BE2C (cell line): Measurements from ENCODE around the gene ADAMTSL2.

Experiments used
- DNase-seq: peaks from one replicate; pipeline ENCODE4 v3.0.0-alpha.2; 2020
- H3K27me3 ChIP-seq: fragments of 250-450 bp; sonication (Bioruptor Pico); 2 replicates; pipeline ENCODE4 v1.5.1; 2020; ENCODE audit warnings: mild to moderate bottlenecking
- H3K36me3 ChIP-seq: fragments of 250-450 bp; sonication (Bioruptor Pico); 2 replicates; pipeline ENCODE4 v1.5.1; 2020; ENCODE audit warnings: mild to moderate bottlenecking
- H3K4me1 ChIP-seq: fragments of 250-450 bp; sonication (Bioruptor Pico); 2 replicates; pipeline ENCODE4 v1.5.1; 2020
- H3K4me3 ChIP-seq: 2 replicates; pipeline ENCODE4 v1.5.1; 2011; ENCODE audit warnings: low read depth, low read length
- H3K9me3 ChIP-seq: fragments of 250-450 bp; sonication (Bioruptor Pico); 2 replicates; pipeline ENCODE4 v1.5.1; 2020
- TF ChIP-seq, protein P1 (sequence below): IDR thresholded peaks from 2 replicates; pipeline ENCODE4 v1.5.1; 2012; ENCODE audit warnings: mild to moderate bottlenecking, low read depth, low read length

ADAMTSL2 gene

DNA sequence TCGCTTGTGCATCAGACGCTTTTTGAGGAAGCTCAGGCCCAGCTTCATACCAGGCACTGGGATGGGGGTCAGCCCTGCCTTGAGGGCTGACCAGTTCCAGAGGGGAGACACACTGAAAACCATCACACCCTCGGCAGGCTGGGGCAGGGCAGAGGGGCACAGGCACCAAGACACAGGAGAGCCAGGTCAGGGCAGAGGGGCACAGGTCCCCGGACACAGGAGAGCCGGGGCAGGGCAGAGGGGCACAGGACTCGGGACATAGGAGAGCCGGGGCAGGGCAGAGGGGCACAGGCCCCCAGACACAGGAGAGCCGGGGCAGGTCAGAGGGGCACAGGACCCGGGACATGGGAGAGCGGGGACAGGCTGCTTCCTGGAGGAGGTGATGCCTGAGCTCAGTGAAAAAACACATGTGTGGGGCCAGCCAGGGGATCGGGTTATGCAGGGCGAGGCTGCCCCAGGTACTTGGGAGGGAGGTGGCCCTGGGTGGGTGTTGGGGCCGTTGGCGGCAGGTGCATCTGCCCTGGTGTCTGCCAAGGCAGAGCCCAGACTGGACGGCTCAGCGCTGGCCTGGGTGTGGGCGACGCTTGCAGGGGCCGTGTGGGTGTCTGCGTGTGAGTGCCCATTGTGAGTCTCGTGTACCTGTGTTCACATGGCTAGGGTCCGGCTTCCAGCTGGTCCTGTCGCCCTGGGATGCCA, 40.5 kb upstream of the ADAMTSL2 start:
- H3K4me3 ChIP-seq, result no peak overlapping the region
- no peaks in the 10 kb centered on the region for H3K36me3 ChIP-seq
- H3K27me3 ChIP-seq, result no peaks in the 10 kb centered on the region
- H3K9me3 ChIP-seq, result no peaks in the 10 kb centered on the region
- DNase-seq, result no peak
- peaks cover 13% of the 10 kb centered on the region for H3K4me1 ChIP-seq
- TF ChIP-seq, protein P1, sequence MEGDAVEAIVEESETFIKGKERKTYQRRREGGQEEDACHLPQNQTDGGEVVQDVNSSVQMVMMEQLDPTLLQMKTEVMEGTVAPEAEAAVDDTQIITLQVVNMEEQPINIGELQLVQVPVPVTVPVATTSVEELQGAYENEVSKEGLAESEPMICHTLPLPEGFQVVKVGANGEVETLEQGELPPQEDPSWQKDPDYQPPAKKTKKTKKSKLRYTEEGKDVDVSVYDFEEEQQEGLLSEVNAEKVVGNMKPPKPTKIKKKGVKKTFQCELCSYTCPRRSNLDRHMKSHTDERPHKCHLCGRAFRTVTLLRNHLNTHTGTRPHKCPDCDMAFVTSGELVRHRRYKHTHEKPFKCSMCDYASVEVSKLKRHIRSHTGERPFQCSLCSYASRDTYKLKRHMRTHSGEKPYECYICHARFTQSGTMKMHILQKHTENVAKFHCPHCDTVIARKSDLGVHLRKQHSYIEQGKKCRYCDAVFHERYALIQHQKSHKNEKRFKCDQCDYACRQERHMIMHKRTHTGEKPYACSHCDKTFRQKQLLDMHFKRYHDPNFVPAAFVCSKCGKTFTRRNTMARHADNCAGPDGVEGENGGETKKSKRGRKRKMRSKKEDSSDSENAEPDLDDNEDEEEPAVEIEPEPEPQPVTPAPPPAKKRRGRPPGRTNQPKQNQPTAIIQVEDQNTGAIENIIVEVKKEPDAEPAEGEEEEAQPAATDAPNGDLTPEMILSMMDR, result no peak

DNA sequence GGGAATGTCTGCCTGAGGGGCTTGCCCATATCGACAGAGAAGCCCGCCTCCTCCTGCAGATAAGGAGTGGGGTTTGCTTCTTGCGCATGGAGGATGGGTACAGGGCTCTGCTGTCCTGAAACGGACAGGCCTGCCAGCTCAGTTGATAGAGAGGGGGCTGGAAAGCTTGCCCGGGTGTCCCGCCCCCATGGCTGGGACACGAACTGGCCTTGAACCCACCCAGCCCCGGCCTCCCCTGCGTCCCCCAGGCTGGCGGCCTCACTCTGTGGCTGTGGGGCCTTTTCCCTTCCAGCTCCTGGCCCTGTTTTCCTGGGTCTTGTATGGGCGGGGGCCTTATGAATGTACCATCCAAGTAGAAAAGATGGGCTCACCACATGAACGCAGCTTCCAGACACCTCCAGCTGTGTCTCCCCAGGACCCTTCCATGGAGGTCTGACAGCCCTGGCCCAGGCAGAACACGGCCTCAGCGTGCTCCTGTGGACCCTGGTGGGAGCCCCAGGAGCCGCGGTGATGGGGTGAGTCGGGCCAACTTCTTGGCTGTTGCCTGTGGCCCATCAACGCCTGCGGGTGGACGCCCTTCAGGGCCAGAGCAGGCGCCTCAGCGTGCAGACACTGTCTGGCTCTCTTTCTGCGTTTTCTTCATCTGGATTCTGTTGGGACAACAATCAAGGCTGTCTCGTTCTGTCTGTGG, 39.7 kb upstream of the ADAMTSL2 start:
- no peaks in the 10 kb centered on the region for H3K9me3 ChIP-seq
- no peaks in the 10 kb centered on the region for H3K27me3 ChIP-seq
- TF ChIP-seq, protein P1, result no peak
- DNase-seq, result no peak
- H3K36me3 ChIP-seq, result no peaks in the 10 kb centered on the region
- H3K4me1 ChIP-seq, result peaks cover 13% of the 10 kb centered on the region
- no peak overlapping the region for H3K4me3 ChIP-seq

DNA sequence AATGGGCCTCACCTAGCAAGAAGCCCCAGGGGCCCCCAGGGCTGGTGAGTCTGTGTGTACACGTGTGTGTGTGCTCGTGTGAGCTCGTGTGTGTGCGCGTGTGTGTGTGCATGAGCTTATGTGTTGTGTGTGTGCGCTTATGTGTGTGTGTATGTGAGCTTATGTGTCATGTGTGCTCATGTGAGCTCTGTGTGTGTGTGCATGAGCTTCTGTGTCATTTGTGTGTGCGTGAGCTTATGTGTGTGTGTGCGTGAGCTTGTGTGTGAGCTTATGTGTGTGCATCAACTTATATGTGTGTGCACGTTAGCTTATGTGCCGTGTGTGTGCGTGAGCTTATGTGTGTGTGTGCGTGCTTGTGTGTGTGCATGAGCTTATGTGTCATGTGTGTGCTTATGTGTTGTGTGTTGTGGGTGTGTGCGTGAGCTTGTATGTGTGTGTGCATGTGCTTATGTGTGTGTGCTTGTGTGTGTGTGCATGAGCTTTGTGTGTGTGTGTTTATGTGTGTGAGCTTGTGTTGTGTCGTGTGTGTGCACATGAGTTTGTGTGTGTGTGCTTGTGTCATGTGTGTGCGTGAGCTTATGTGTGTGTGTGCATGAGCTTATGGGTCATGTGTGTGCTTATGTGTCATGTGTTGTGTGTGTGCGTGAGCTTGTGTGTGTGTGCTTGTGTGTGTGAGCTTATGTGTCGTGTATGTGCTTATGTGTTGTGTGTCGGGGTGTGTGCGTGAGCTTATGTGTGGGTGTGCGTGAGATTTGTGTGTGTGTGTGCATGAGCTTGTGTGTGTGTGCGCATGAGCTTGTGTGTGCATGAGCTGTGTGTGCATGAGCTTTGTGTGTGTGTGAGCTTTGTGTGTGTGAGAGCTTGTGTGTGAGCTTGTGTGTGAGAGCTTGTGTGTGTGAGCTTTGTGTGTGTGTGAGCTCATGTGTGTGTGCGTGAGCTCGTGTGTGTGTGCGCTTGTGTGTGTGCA, 38.9 kb upstream of the ADAMTSL2 start:
- no peak for DNase-seq
- Histone ChIP-seq H3K9me3 (no peaks in the 10 kb centered on the region), H3K27me3 (no peaks in the 10 kb centered on the region), H3K4me3 (no peak overlapping the region), H3K4me1 (peaks cover 13% of the 10 kb centered on the region), H3K36me3 (no peaks in the 10 kb centered on the region)
- TF ChIP-seq, protein P1, result no peak

DNA sequence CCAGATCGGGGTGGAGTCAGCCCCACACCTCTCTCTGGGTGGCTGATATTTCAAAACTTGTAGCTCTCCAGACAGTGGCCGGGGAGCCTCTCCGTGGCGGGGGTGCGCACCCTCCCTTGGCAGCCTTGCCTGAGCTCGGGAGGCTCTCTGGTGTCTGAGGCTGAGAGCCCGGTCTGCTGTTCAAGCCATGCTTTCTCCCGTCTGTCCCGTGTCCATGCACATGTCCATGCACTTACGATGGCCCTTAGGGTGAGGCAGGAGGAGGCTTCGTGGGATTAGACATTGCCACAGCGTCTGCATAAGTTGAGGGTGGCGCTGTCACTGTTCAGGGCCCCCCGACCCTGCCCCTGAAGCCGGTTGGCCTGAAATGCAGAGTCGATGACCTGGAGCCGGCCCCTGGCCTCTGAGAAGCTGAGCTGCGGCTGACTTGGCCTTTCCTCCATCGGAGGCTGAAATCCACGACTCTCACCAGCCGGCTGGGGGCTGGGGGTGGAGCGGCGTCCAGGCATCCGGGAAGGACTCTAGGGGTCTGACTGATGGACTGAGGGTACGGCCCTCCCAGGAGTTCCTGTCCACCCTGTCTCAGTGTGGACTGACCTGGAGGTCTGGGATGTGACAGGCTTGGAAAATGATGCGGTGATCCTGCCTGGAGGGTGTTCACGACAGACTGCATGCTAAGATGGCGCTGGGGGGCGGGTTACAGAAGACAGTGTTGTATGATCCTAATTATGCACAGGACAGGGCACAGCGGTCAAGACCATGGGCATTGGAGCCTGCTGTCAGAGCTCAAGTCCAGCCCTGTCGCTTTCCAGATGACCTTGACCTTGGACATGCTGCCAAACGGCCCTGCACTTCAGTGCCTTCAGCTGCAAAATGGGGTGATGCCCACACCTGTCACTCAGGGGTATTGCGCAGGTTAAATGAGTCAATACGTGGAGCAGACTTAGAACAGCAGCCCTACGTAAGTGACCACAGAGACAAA, 37.4 kb upstream of the ADAMTSL2 start:
- Histone ChIP-seq H3K36me3 (no peaks in the 10 kb centered on the region), H3K4me1 (peaks cover 11% of the 10 kb centered on the region), H3K27me3 (no peaks in the 10 kb centered on the region), H3K4me3 (no peak overlapping the region), H3K9me3 (peaks cover 4% of the 10 kb centered on the region)
- TF ChIP-seq, protein P1, result no peak
- no peak for DNase-seq

DNA sequence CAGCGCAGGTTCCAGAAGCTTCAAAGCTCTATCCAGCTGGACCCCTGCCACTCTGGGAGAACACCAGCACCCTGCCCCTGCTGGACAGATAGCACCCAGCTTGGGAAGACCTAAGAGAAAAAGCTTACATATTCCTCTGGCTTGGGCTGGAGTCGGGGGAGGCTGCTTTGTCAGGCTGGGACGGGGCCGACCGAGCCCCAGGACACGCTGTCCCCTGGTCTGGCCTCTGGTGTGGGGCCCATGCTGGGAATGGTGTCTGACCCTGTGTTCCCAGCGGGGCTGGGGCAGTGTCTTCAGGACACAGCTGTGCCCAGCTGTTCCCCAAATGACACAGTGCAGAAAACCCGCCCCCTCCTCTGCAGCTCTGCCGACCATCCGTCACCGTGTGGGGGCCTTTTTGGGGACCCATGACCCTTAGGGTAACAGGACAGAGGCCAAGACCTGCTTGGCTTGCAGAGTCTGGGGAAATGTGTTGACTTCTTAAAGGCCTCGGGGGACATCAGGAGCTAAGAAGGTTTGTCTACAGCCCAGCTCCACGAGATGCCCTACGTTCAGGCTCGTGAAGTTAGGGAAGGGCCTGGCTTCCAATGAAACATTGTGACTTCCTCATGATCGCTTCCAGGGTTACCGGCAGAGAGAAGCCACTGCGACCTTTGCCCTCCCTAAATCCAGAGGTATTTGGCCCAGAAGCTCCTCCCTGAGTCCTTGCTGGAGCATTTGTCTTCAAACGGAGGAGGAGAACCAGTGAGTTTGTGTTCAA, 35.2 kb upstream of the ADAMTSL2 start:
- no peaks in the 10 kb centered on the region for H3K4me1 ChIP-seq
- H3K4me3 ChIP-seq, result no peak overlapping the region
- no peak for DNase-seq
- H3K36me3 ChIP-seq, result no peaks in the 10 kb centered on the region
- TF ChIP-seq, protein P1, result 0 out of 2 replicates have a peak, but pooled peaks have one; percentile 10
- no peaks in the 10 kb centered on the region for H3K27me3 ChIP-seq
- H3K9me3 ChIP-seq, result peaks cover 4% of the 10 kb centered on the region
